Keratinocyte (primary cell): ENCODE data around the gene EPB41.

Experiments
- EZH2 ChIP-seq: IDR thresholded peaks from one replicate; pipeline ENCODE4 v1.6.1; 2012; ENCODE audit warnings: inconsistent platforms, mild to moderate bottlenecking, low read length, moderate library complexity
- TF ChIP-seq, protein P1 (sequence below), 3 experiments: IDR thresholded peaks in 1 of 3; conservative IDR thresholded peaks in 1 of 3; optimal IDR thresholded peaks in 1 of 3; 2 replicates in 2 of 3; 3 replicates in 1 of 3; pipeline versions ENCODE3 to v1.5.1; 2011; ENCODE audit warnings: low read length in 3 of 3, mild to moderate bottlenecking in 3 of 3, moderate library complexity in 2 of 3, control low read depth in 1 of 3, inconsistent platforms in 1 of 3; ENCODE audit not compliant: insufficient read depth in 2 of 3; ENCODE audit errors: extremely low read depth in 1 of 3

DNA sequence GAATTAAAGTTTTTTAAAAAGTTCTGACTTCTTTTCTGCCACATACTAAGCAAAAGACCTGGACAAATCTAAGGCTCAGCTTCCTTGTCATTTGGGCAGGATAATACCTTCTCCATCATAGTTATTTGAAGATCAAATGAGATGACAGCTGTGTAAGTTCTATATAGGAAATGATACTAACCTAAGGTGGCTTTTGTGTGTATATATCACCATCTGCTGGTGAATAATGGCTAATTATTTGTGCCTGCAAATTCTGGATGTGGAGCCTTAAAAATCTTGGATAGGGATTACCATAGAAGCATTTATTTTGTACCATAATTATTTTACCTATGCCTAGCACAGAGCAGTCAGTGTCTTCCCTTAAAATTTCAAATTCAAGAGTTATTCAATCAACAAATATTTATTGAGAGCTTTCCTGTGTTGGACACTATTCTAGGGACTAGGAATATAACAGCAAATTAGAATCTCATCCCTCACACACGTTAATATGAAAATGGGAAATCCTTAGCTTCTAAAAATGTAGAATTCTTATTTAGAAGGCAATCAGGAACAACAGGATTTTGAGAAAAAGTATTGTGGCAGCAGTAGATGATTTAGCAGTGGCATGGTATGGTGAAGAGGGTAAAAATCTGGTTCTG is 119.6 kb downstream of the EPB41 start:
- TF ChIP-seq, protein P1, sequence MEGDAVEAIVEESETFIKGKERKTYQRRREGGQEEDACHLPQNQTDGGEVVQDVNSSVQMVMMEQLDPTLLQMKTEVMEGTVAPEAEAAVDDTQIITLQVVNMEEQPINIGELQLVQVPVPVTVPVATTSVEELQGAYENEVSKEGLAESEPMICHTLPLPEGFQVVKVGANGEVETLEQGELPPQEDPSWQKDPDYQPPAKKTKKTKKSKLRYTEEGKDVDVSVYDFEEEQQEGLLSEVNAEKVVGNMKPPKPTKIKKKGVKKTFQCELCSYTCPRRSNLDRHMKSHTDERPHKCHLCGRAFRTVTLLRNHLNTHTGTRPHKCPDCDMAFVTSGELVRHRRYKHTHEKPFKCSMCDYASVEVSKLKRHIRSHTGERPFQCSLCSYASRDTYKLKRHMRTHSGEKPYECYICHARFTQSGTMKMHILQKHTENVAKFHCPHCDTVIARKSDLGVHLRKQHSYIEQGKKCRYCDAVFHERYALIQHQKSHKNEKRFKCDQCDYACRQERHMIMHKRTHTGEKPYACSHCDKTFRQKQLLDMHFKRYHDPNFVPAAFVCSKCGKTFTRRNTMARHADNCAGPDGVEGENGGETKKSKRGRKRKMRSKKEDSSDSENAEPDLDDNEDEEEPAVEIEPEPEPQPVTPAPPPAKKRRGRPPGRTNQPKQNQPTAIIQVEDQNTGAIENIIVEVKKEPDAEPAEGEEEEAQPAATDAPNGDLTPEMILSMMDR (optimal IDR thresholded peaks at IDR 0.05 in 1 of 3, IDR thresholded peaks at IDR 0.05 in 1 of 3, conservative IDR thresholded peaks at IDR 0.05 in 1 of 3; ENCODE audit: extremely low read depth in 1 of 3, insufficient read depth in 2 of 3, low read length in 3 of 3), result peak in 2 of 3 experiments; percentile 27 to 44
- no peak for TF ChIP-seq EZH2
